Activated naive CD4-positive, alpha-beta T cell treated with Interleukin-2 at 50 U/mL for 16 hours (primary cell): ENCODE results near the gene CASP8.

Experiments used
- DNase-seq: peaks from one replicate; pipeline ENCODE4 v3.0.0-alpha.2; 2020

Gene CASP8

DNA sequence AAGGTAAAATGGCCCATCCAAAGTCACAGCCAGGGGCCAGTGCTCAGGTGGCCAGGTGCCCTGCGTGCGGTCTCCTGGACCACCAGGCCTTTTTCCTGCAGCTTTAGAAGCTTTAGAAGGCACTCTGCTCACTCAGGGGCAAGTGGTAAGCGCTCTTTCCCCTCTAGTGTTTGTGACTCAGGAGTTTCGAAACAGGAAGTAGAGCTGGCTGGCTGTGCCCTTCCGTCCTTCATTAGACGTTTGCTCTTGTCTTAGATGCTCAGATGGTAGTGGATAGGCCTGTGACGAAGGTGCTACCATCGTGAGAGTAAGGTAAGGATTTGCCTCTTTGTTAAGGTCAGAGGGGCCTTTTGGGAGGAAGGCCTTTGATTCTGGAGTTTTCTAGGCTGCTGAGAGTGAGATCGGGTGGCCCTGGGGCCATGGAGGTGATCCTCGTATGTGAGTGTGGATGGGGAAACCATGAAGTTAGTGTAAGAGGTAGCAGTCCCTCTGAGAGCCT lies at the start of gene CASP8:
Gene CASP8, plus strand, starts transcription at position 235 of the 499 bp plus-strand sequence. CDS start 5,951 bp downstream, outside the sequence.
- DNase-seq, result peak; percentile 66

DNA sequence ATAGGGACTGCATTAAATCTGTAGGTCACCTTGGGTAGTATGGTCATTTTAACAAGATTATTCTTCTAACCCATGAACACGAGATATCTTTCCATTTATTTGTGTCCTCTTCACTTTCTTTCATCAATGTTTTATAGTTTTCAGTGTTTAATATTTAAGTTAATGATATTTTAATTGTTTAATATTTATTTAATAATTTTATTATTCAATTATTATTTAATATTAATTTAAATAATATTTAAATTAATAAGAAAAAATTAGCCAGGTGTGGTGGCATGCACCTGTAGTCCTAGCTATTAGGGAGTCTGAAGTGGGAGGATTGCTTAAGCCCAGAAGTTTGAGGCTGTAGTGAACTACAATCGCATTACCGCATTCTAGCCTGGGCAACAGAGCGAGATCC lies 44.4 kb upstream of the CASP8 start:
- no peak for DNase-seq

DNA sequence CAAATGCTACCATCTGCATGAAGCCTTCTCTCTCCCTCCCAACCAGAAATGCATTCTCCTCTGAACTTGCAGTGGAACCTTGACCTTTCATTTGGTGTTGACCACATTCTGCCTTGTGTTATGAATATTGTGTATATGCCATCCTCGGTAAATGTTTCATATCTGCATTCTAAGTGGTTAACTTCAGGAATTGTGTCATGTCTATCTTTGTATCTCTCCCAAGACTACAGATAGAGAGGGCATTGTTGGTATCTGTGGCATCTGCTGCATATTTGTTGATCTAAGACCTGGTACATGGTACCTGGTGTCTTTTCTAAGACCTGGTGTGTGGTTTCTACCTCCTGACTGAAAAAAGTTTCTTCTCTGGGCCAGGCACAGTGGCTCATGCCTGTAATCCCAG lies 43.4 kb upstream of the CASP8 start:
- no peak for DNase-seq

DNA sequence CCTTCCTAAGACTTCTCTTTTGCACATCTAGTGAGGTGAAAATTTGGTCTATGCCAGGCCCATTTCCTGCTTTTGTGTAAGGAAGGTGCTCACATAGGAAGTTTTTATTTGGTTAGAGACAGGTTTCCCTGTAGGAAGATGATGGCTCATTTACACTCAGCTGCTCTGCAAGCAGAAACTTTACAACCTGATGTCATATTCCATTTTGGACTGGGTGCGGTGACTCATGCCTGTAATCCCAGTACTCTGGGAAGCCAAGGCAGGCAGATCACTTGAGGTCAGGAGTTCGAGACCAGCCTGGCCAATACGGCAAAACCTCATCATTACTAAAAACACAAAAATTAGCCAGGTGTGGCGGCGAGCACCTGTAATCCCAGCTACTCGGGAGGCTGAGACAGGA lies 41.6 kb upstream of the CASP8 start:
- DNase-seq, result no peak

DNA sequence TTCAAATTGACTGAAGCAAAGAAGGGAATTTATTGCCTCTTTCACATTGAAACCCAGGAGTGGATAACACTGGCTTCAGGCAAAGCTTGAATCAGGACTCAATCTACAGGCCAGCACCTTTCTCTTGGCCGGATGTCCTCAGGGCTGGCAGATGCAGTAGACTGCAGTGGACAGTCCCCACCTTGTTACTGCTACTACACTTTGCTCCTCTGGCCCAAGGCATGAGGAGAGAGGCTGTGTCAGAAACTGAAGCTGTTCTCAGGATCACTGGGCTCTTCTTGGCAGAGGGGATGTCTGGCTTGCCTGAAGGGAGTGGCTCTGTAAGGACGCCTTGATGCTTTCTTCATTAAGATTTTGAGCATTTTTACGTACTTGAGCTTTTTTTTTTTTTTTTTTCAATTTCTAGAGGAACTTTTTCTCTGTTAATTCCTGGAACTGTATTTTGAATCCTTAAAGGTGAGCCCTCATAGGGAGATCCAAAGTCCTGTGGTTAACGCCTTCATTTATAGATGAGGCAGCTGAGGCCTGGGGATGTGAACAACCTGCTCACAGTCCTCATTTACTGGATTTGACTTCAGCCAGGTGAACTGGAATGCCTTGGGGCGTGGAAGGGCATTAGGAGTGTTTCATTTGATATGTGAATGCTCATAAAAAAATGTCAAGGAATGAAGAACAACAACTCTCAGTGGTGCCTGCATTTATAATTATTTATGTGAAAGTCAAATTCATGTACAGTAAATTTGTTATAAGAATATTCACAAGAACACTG lies 40.8 kb upstream of the CASP8 start:
- DNase-seq, result no peak

DNA sequence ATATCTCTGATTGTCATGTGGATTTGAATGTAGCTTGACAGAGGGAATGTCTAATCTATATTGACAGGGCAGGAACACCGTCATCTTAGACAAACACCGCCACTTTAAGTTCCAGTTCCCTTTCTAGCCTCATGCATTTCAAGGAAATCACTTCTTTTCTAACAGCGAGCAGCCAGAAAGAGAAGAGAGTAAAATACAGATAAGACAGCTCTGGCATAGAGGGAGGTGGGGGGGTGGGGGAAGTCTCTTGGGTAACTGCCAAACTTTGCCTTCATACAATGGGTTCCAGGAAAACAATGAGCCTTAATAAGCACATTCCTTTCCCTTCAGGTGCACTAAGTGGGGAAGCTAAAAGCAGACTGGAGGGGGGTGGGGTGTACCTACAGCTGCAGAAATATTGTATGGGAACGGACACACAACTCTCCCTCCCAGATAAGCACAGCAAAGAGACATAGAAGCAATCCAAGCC lies 40.2 kb upstream of the CASP8 start:
- DNase-seq, result no peak

DNA sequence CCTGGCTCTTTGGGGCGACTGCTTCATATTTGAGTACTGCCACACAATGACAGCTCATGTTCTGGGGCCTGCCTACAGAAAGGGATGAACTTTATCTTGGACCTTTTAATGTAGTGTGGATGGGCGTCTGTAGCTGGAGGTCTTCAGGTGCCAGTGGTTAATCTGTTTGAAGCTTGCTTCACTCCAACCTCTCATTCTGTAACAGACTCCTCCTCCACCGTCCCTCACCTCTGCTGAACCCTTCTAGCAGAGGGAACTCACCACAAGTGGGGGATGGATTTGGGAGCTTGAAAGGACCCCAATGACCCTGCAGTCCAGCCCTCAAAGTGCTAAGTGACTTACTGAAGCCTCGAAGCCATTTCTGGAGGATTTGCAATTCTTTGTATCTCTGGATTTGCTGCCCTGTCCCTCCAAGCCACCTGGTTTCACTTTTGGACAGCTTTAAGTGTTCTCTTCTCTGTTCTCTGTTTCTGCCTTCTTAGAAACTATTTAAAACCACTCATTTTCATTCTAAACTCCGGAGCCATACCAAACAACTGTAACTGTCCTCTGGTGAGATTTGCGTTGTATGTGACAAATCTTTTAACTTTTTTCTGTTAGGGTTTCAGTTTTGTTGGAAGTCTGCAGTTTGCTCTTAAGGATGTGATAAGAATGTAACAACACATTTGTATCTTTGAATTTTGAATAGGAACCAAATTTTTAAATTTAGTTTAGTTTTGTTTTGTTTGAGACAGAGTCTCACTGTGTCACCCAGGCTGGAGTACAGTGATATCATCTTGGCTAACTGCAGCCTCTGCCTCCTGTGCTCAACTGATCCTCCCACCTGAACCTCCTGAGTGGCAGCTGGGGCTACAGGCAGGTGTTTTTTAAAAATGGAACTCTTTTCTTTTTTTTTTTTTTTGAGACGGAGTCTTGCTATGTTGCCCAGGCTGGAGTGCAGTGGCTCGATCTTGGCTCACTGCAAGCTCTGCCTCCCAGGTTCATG lies 37.0 kb upstream of the CASP8 start:
- DNase-seq, result no peak

DNA sequence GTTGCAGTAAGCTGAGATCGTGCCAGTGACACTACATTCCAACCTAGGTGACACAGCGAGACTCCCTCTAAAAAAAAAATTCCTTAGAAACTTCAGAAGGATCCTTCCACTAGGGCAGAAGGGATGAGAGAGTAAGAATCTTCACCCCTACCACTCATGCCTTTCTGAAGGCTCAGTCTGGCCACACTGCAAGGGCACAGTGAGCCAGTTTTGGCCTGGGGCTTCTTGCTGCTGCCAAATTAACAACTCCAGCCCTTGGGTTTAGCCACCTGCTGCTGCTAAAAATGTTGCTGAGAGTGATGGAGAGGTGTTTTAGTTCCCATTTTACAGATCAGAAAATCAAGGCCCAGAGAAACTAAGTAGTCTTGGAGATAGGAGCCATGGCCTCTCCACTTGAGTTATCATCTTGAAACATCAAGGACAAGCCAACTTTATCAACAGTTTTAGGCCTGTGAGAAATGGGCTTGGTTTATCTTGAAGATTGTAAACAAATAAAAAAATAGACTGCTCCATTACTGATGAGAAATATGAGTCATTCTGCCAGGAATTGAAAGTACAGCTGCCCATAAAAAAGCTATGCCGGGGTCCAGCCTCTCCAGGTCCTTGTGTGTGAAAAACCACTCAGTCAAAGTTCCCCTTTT lies 31.9 kb upstream of the CASP8 start:
- no peak for DNase-seq

DNA sequence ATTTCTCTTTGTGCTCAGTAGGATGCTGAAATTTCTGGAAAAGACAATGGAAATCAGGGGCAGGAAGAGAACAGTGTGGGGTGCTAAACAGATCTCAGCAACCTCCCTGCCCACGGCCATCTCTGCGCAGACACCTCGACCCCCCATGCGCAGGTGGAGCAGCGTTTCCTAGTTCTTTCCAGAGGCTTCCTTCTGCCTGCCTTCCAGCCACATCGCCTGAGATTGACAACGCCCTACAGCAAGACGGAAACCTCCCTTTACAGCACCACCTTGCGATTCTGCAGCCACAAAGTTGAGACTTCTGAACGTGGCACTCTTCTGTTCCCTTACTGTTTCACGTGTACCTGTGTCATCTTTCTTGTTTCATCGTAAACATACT lies 31.4 kb upstream of the CASP8 start:
- no peak for DNase-seq

DNA sequence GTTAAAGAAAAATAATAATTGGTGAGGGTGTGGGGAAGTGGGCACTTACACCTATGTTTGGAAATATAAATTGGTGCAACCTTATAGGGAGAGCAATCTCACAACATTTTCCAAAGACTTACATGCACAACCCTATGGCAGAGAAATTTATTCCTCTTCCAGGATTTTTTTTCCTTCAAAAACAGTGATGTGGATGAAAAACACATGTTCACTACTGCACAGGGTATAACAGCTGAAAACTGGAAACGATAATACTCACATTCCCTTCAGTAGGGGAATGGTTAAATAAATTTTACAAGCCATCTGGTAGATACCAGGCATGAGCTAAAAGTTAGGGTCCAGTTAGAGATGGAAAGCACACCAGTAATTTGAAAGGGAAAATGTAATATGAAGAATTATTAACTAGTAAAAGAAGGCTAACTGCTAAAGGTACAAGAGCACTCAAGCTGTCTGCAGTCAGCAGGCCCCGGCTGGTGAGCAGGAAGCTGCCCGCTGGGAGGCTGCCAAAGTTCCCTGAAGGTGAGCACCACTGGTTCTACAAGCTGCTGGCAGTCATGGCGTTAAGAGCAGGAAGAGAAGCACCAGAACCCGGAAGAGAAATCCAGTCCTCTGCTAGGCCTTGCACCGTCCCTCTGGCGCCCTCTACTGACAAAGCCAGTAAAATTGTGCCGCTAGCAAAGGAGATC lies 28.4 kb upstream of the CASP8 start:
- DNase-seq, result peak; percentile 88

DNA sequence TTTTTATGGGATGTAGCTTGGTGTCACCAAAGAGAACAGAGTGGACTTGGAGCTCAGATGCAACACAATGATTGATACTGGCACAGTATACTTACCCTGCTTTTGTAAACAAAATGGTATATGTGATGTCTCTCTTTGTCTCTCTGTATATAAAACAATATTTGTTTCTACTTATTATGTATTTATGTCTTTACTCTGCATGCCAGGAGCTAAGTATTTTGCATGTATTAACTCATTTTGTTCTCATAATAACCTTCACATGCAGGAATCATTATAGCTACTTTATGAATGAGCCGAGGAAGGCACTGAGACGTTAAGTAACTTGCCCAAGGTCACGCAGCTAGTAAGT lies 27.9 kb upstream of the CASP8 start:
- no peak for DNase-seq

DNA sequence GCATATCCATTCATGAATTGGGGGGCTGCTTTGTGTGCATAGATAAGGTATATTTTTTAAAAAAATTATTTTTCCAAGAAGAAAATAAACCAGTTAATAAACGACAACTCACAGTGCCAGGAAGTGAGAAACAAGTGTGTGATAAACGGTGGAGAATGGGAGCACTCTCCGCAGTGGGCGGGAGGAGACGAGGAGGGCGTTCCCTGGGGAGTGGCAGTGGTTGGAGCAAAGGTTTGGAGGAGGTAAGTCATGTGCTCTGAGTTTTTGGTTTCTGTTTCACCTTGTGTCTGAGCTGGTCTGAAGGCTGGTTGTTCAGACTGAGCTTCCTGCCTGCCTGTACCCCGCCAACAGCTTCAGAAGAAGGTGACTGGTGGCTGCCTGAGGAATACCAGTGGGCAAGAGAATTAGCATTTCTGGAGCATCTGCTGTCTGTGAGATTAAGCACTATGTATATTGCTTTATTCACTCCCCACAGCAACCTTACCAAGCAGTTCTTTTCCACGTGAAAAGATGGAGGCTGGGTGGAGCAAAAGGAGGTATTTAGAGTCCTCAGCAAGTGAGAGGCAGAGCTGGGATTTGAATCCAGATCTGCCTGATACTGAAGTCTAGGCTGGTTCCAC lies 27.0 kb upstream of the CASP8 start:
- DNase-seq, result peak; percentile 88

DNA sequence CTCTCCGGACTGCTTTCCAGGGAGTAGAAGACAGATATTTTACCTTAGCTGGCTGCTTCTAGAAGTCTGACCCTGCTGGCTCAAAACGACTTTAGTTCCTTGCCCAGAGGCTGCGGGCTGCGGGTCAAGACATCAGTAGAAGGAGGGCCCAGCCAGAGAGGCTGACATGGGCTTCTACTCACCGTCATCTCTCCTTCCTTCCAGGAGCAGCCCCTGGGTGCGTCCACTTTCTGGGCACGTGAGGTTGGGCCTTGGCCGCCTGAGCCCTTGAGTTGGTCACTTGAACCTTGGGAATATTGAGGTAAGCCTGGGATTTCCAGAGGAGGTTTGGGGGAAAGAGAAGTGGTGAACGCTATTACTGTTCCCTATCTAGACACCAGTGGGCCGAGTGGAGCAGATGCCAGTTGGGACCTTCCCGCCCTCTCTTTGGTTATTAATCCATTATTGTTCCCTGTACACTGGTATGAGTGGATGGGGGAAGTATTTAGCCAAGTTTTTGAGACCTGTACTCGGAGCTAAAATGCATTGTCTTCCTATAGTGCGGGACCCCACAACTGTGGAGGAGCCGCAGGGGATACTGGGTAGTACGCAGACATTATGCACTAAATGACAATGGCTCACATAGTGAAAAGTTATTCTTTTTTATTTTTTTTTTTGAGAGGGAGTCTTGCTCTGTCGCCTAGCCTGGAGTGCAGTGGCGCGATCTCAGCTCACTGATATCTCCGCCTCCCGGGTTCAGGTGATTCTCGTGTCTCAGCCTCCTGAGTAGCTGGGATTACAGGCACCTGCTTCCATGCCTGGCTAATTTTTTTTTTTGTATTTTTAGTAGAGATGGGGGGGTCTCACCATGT lies 26.3 kb upstream of the CASP8 start:
- DNase-seq, result peak; percentile 23

DNA sequence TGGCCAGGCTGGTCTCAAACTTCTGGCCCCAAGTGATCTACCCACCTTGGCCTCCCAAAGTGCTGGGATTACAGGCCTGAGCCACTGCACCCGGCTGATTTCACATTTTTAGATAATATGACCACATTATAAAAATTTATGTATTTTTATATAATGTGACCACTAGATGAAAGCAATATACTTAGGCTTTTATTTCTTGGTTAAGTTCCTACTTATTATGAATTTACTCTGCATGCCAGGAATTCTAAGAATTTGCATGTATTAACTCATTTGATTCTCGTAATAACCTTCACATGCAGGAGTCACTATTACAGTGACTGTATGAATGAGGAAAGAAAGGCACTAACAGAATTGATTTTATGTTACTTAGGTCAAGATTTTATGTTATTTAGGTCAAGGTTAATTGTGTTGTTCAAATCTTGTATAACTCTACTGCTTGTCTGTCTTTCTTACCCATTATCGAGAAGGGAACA lies 25.6 kb upstream of the CASP8 start:
- no peak for DNase-seq

DNA sequence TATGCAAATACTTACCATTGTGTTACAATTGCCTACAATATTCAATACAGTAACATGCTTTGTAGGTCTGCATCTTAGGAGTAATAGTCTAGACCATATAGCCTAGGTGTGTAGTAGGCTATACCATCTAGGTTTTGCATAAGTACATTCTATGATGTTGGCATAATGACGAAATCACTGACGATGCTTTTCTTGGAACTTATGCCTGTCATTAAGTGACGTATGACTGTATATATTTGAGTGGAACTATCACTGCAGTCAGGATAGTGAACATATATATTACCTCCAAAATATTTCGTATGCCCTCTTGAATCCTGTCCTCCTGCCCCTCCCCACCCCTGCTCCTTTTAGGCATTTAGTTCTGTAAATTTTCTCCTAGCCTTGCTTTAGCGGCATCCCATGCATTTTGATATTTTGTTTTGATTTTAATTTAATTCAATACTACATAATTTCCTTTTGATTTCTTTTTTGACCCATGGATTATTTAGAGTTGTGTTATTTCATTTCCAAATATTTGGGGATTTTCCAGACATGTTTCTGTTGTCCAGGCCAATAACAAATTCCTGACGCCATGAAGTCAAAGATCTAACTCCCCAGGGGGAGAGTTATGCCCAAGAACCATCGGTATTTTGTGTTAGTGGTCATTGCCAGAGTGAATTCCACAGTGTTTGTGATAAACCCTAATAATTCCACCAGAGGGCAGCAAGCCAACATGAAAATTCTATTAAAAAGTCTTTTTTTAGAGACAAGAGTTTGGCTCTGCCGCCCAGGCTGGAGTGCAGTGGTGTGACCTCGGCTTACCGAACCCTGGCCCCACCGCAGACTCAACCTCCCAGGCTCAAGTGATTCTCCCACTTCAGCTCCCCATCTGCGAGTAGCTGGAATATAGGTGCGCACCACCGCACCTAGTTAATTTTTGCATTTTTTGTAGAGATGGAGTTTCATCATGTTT lies 24.2 kb upstream of the CASP8 start:
- DNase-seq, result peak; percentile 34

DNA sequence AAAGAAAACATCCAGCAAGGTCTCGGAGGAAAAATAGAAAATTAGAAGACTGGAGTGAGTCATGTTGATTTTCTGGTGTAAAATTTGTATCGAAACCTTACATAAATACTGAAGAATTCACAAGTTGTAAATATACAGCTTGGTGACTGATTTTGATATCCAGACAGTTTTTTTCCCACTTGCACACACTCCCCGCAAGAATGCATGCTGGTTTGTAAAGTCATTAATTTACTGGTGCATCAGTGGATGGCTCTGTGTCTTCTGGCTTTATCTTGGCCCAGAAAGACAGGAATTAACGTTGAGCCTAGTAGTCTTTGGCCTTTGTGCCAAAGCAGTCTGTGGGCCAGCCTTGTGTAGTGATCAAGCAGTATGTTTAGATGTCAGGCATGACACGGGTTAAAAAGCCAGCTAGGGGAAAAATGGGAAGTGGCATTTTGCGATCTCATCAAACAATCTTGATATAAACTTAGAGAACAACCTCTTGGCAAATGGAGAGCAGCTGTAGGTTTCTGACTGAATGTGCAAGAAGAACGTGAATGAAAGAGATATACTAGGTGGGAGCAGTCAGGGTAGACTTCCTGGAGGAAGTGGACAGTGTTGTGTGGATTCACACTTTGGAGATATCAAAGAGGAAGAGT lies 22.7 kb upstream of the CASP8 start:
- no peak for DNase-seq

DNA sequence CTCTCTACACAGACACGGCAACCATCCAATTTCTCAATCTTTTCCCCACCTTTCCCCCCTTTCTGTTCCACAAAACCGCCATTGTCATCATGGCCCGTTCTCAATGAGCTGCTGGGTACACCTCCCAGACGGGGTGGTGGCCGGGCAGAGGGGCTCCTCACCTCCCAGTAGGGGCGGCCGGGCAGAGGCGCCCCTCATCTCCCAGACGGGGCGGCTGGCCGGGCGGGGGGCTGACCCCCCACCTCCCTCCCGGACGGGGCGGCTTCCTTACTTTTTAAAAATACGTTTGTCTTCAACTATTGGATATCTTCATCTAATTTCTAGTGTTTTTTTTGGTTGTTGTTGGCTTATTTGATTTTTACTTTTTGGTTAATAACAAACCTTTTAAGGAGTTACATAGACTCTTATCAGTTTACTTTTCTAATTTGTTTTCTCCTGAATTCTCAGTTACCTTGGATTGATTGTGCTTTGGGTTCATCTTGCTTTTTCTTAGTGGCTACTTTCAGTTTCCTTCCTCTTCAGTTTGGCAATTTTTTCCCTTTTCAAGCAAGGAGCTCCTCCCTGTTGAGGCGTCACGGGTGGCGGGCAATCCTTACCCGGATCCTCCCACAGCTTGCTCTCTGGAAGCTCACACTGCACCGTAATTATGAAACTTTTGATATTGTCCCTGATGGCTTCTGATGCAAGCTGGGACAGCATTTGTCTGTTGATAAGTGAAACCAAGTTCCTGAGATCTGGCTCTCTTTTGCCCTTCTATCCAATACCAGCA lies 21.0 kb upstream of the CASP8 start:
- DNase-seq, result peak; percentile 32

DNA sequence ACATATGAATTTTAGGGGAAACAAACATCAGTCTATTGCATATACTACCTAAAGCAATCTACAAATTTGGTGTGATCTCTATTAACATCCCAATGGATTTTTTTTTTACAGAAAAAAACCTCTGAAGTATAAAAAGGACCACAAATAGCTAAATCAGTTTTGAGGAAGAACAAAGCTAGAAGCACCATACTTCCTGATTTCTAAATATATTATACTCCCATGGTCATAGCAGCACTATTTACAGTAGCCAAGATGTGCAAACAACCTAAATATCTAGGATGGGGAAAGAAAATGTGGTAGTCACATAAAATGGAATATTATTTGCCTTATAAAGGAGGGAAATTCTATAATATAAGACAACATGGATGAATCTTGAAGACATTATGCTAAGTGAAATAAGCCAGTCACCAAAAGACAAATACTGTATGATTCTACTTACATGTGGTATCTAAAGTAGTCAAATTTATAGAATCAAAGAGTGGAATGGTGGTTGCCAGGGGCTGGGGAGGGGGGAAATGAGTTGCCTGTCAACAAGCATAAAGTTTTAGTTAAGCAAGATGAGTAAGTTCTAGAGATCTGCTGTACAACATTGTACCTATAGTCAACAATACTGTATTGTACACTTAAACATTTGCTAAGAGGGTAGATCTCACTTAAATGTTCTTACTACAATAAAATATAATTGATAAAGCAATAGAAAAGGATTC lies 17.6 kb upstream of the CASP8 start:
- no peak for DNase-seq
